Trophoblast cell (in vitro differentiated cells and primary cell): ENCODE results near the gene ELOVL6.

Source experiments
- DNase-seq, 2 donors: peaks; one replicate each; pipeline ENCODE4 v3.0.0-alpha.2; 2016
- H2AFZ ChIP-seq: 2 replicates; pipeline ENCODE4 v1.6.1; 2013; ENCODE audit warnings: low read length, moderate library complexity, mild to moderate bottlenecking; ENCODE audit not compliant: insufficient read depth, poor library complexity
- H2AK5ac ChIP-seq: 2 replicates; pipeline ENCODE4 v1.6.1; 2013; ENCODE audit warnings: mild to moderate bottlenecking, low read length
- H2BK120ac ChIP-seq: 2 replicates; pipeline ENCODE4 v1.6.1; 2013; ENCODE audit warnings: low read length, mild to moderate bottlenecking, moderate library complexity; ENCODE audit not compliant: insufficient read depth, poor library complexity
- H2BK12ac ChIP-seq: 2 replicates; pipeline ENCODE4 v1.6.1; 2013; ENCODE audit warnings: mild to moderate bottlenecking, low read length, moderate library complexity
- H2BK5ac ChIP-seq: 2 replicates; pipeline ENCODE4 v1.6.1; 2013; ENCODE audit warnings: low read length, low read depth, moderate library complexity, mild to moderate bottlenecking; ENCODE audit not compliant: poor library complexity
- H3K14ac ChIP-seq: 2 replicates; pipeline ENCODE4 v1.6.1; 2013; ENCODE audit warnings: mild to moderate bottlenecking, low read length
- H3K18ac ChIP-seq: 2 replicates; pipeline ENCODE4 v1.6.1; 2013; ENCODE audit warnings: mild to moderate bottlenecking, low read length
- H3K23ac ChIP-seq: 2 replicates; pipeline ENCODE4 v1.6.1; 2013; ENCODE audit warnings: low read length
- H3K27ac ChIP-seq: 2 replicates; pipeline ENCODE4 v1.5.1; 2013; ENCODE audit warnings: low read depth, mild to moderate bottlenecking, inconsistent platforms, low read length, moderate library complexity
- H3K27me3 ChIP-seq: 2 replicates; pipeline ENCODE4 v1.6.1; 2013; ENCODE audit warnings: inconsistent platforms, mild to moderate bottlenecking, low read length, moderate library complexity; ENCODE audit not compliant: insufficient read depth
- H3K36me3 ChIP-seq, 2 experiments: 1 replicate in 1 of 2; 2 replicates in 1 of 2; pipeline ENCODE4 v1.6.1; 2013; ENCODE audit warnings: low read length in 2 of 2, mild to moderate bottlenecking in 2 of 2, moderate library complexity in 1 of 2; ENCODE audit not compliant: insufficient read depth in 2 of 2, control insufficient read depth in 1 of 2
- H3K4ac ChIP-seq: 2 replicates; pipeline ENCODE4 v1.6.1; 2013; ENCODE audit warnings: low read depth, mild to moderate bottlenecking, low read length, moderate library complexity
- H3K4me1 ChIP-seq, 2 experiments: 1 replicate in 1 of 2; 2 replicates in 1 of 2; pipeline ENCODE4 v1.6.1; 2013; ENCODE audit warnings: low read length in 2 of 2, mild to moderate bottlenecking in 2 of 2, moderate library complexity in 1 of 2; ENCODE audit not compliant: insufficient read depth in 2 of 2, control insufficient read depth in 1 of 2
- H3K4me2 ChIP-seq: 2 replicates; pipeline ENCODE4 v1.6.1; 2013; ENCODE audit warnings: inconsistent platforms, mild to moderate bottlenecking, low read length, moderate library complexity
- H3K4me3 ChIP-seq: 2 replicates; pipeline ENCODE4 v1.5.1; 2013; ENCODE audit warnings: mild to moderate bottlenecking, low read depth, low read length, inconsistent platforms
- H3K79me1 ChIP-seq: one replicate; pipeline ENCODE4 v1.6.1; 2013; ENCODE audit warnings: low read length
- H3K79me2 ChIP-seq: 2 replicates; pipeline ENCODE4 v1.6.1; 2013; ENCODE audit warnings: low read length, mild to moderate bottlenecking; ENCODE audit not compliant: control insufficient read depth, insufficient read depth, poor library complexity
- H3K9ac ChIP-seq: 2 replicates; pipeline ENCODE4 v1.6.1; 2013; ENCODE audit warnings: mild to moderate bottlenecking, low read length
- H3K9me3 ChIP-seq: 2 replicates; pipeline ENCODE4 v1.6.1; 2013; ENCODE audit warnings: low read depth, mild to moderate bottlenecking, control low read depth, inconsistent platforms, low read length; ENCODE audit not compliant: insufficient read depth
- H4K12ac ChIP-seq: 2 replicates; pipeline ENCODE4 v1.6.1; 2013; ENCODE audit warnings: low read depth, mild to moderate bottlenecking, low read length, moderate library complexity
- H4K8ac ChIP-seq: 2 replicates; pipeline ENCODE4 v1.6.1; 2013; ENCODE audit warnings: low read depth, mild to moderate bottlenecking, low read length, moderate library complexity
- H4K91ac ChIP-seq: one replicate; pipeline ENCODE4 v1.6.1; 2013; ENCODE audit warnings: low read depth, mild to moderate bottlenecking, low read length, moderate library complexity
- WGBS: extraction: QIAGEN DNeasy Blood & Tissue Kit; methylation state at CpG from one replicate; pipeline ENCODE4 v1.1.7; 2013; ENCODE audit warnings: missing lambda C conversion rate; ENCODE audit not compliant: insufficient read length, insufficient coverage; ENCODE audit errors: extremely low coverage; 5-methylcytosine and 5-hydroxymethylcytosine counted together

ELOVL6 gene

DNA sequence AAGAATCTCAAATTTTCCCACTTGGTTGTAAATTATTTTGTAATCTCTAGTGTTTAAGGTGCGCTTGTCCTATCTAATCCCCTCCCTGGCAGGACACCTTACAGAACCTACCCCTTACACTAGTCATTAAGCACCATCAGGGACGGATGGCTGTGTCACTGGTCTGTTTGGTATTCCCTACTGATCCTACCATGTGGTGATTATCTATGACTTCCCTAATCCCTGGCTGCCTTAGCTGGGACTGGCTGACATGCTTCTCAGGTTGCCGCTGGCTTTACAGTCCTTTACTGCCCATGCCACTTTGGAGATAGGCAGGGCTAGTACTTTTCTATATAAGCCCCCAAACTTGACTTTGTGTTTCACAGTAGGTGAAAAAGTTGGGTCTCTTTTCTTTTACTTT is 58.6 kb downstream of the ELOVL6 start:
- no peak overlapping the region for H3K4me3 ChIP-seq
- H3K9ac ChIP-seq, result no peak overlapping the region
- no peak overlapping the region for H2AK5ac ChIP-seq
- no peak overlapping the region for H3K27ac ChIP-seq
- no peak overlapping the region for H3K18ac ChIP-seq
- no CpG with 5 or more reads among the region's 3 CpGs for WGBS
- no peak overlapping the region for H4K12ac ChIP-seq
- no peak overlapping the region for H3K4ac ChIP-seq
- no peak overlapping the region for H3K4me2 ChIP-seq
- no peak overlapping the region for H2AFZ ChIP-seq
- no peak overlapping the region for H3K23ac ChIP-seq
- H4K8ac ChIP-seq, result no peak overlapping the region
- no peak overlapping the region for H2BK5ac ChIP-seq
- H3K79me2 ChIP-seq, result peaks cover 2% of the 10 kb centered on the region
- H3K27me3 ChIP-seq, result no peaks in the 10 kb centered on the region
- H3K4me1 ChIP-seq, result peaks cover 0 to under 1% of the 10 kb centered on the region in 2 experiments
- no peak for DNase-seq
- H2BK120ac ChIP-seq, result no peak overlapping the region
- H3K14ac ChIP-seq, result no peak overlapping the region
- no peaks in the 10 kb centered on the region for H3K79me1 ChIP-seq
- no peaks in the 10 kb centered on the region for H3K9me3 ChIP-seq
- H4K91ac ChIP-seq, result no peak overlapping the region
- H2BK12ac ChIP-seq, result no peak overlapping the region
- H3K36me3 ChIP-seq, result no peaks in the 10 kb centered on the region

DNA sequence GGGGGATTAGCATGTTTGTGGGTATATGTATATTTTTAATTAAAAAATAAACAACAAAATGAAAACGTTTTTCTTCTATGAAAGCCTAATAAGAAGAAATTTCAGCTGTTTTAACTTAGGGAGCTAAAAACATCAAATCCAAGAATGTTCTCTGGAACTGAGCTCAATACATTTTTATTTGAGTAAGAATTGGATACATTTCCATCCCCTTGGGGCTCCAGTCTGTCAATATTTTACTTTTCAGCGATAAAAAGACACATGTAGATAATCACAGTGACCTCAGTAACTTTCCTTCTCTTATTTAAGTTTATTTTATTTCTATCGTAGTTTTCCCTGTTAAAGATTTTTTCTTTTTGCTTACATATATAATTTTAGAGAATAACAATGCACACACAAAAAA is 59.3 kb downstream of the ELOVL6 start:
- no peaks in the 10 kb centered on the region for H3K36me3 ChIP-seq
- no peak overlapping the region for H4K12ac ChIP-seq
- no peak overlapping the region for H3K9ac ChIP-seq
- H4K91ac ChIP-seq, result no peak overlapping the region
- no peak overlapping the region for H3K4me3 ChIP-seq
- H2BK120ac ChIP-seq, result no peak overlapping the region
- no peak overlapping the region for H3K4ac ChIP-seq
- H3K27me3 ChIP-seq, result no peaks in the 10 kb centered on the region
- no peak overlapping the region for H3K27ac ChIP-seq
- no peaks in the 10 kb centered on the region for H3K9me3 ChIP-seq
- H3K79me1 ChIP-seq, result no peaks in the 10 kb centered on the region
- H2AFZ ChIP-seq, result no peak overlapping the region
- DNase-seq, result no peak
- no peak overlapping the region for H4K8ac ChIP-seq
- no peak overlapping the region for H2AK5ac ChIP-seq
- no CpG with 5 or more reads among the region's 3 CpGs for WGBS
- H2BK5ac ChIP-seq, result no peak overlapping the region
- no peak overlapping the region for H3K4me2 ChIP-seq
- H3K79me2 ChIP-seq, result peaks cover 2% of the 10 kb centered on the region
- no peaks in the 10 kb centered on the region for H3K4me1 ChIP-seq
- H2BK12ac ChIP-seq, result no peak overlapping the region
- no peak overlapping the region for H3K23ac ChIP-seq
- H3K18ac ChIP-seq, result no peak overlapping the region
- H3K14ac ChIP-seq, result no peak overlapping the region

DNA sequence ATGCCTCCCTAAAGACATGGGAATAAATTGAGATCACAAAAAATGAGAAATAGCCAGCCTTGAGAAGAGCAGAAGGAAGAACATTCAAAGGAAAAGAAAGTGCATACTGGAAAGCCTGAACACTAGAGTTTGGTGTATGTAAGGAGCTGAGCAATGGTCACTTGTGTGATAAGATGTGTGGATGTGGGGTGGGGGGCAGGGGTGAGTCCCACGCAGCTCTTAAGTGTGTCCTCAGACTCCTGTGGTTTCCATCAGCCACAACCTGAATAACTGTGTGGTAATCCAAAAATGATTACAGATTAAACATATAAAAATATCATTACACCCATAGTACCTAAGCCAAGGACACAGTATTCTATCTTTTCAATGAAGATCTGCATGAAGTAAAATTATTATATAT is 59.9 kb downstream of the ELOVL6 start:
- Histone ChIP-seq H3K27me3 (no peaks in the 10 kb centered on the region), H2AFZ (no peak overlapping the region), H3K4me1 (no peaks in the 10 kb centered on the region), H3K9me3 (no peaks in the 10 kb centered on the region), H3K27ac (no peak overlapping the region), H3K79me1 (no peaks in the 10 kb centered on the region), H3K79me2 (peaks cover 2% of the 10 kb centered on the region), H4K12ac (no peak overlapping the region), H3K36me3 (no peaks in the 10 kb centered on the region), H2AK5ac (no peak overlapping the region), H3K9ac (no peak overlapping the region), H3K4ac (no peak overlapping the region), H3K18ac (no peak overlapping the region), H2BK5ac (no peak overlapping the region), H2BK120ac (no peak overlapping the region), H4K91ac (no peak overlapping the region), H3K14ac (no peak overlapping the region), H2BK12ac (no peak overlapping the region), H3K23ac (no peak overlapping the region), H4K8ac (no peak overlapping the region), H3K4me2 (no peak overlapping the region), H3K4me3 (no peak overlapping the region)
- WGBS, result no CpG with 5 or more reads among the region's 1 CpG
- DNase-seq, result no peak

DNA sequence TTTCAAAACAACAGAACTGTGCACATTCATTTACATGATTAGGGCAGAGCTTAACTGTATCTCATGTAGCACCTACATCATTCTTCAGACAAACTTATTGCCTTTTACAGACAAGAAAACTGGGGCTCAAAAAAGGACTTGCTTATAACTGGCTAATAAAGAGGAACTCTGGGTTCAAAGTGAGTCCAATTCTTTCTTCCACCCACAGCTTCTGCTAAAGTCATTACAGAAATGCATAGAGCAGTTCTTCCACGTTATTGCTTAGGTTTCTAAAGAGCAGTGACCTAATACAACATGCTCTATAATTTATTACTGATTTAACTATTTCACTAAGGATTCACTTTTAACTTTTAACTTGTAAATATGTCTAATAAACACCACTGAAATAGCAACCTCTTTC is 60.6 kb downstream of the ELOVL6 start:
- Histone ChIP-seq H3K4me3 (no peak overlapping the region), H3K36me3 (no peaks in the 10 kb centered on the region), H3K14ac (no peak overlapping the region), H4K91ac (no peak overlapping the region), H2BK5ac (no peak overlapping the region), H3K4me1 (no peaks in the 10 kb centered on the region), H3K4ac (no peak overlapping the region), H3K9me3 (no peaks in the 10 kb centered on the region), H3K27me3 (no peaks in the 10 kb centered on the region), H2BK12ac (no peak overlapping the region), H4K12ac (no peak overlapping the region), H3K23ac (no peak overlapping the region), H3K4me2 (no peak overlapping the region), H3K18ac (no peak overlapping the region), H4K8ac (no peak overlapping the region), H3K9ac (no peak overlapping the region), H3K79me1 (no peaks in the 10 kb centered on the region), H3K27ac (no peak overlapping the region), H2AK5ac (no peak overlapping the region), H3K79me2 (peaks cover 2% of the 10 kb centered on the region), H2BK120ac (no peak overlapping the region), H2AFZ (no peak overlapping the region)
- no peak for DNase-seq
- no CpG with 5 or more reads among the region's 1 CpG for WGBS
